SK-N-SH treated with all-trans-retinoic acid at 6 μM for 48 hours (cell line): ENCODE measurements around the gene U2AF2.

ENCODE experiments used
- ATAC-seq: fragments of 200-7000 bp; cut with Tn5 transposase; 3 replicates; pipeline ENCODE4 v1.9.1; 2020; ENCODE audit warnings: mild to moderate bottlenecking, moderate library complexity
- ARNTL ChIP-seq: fragments of 450-650 bp; formaldehyde crosslinking; IDR thresholded peaks from 2 replicates; pipeline ENCODE4 v1.5.0; 2020; ENCODE audit warnings: low read depth, mild to moderate bottlenecking, moderate library complexity, borderline replicate concordance
- BACH2 ChIP-seq: fragments of 250-450 bp; sonication (Bioruptor Pico); IDR thresholded peaks from 2 replicates; pipeline ENCODE4 v1.9.0; 2021; ENCODE audit warnings: mild to moderate bottlenecking, borderline replicate concordance
- CSDC2 ChIP-seq: fragments of 250-450 bp; sonication (Bioruptor Pico); IDR thresholded peaks from 2 replicates; pipeline ENCODE4 v1.5.0; 2020; ENCODE audit warnings: mild to moderate bottlenecking, moderate library complexity
- ESRRG ChIP-seq: fragments of 250-450 bp; sonication (Bioruptor Pico); IDR thresholded peaks from 2 replicates; pipeline ENCODE4 v1.6.1; 2021; ENCODE audit warnings: mild to moderate bottlenecking
- GLIS3 ChIP-seq: fragments of 250-450 bp; sonication (Bioruptor Pico); IDR thresholded peaks from 2 replicates; pipeline ENCODE4 v1.5.0; 2020; ENCODE audit warnings: mild to moderate bottlenecking, moderate library complexity
- ISL1 ChIP-seq: fragments of 250-450 bp; sonication (Bioruptor Pico); IDR thresholded peaks from 2 replicates; pipeline ENCODE4 v2.1.2; 2022; ENCODE audit warnings: mild to moderate bottlenecking, moderate library complexity
- OSR1 ChIP-seq: fragments of 250-450 bp; sonication (Bioruptor Pico); IDR thresholded peaks from 2 replicates; pipeline ENCODE4 v1.8.0; 2022; ENCODE audit warnings: moderate library complexity, mild to moderate bottlenecking, inconsistent platforms
- SNAI2 ChIP-seq: fragments of 250-450 bp; sonication (Bioruptor Pico); IDR thresholded peaks from 2 replicates; pipeline ENCODE4 v1.5.0; 2020; ENCODE audit warnings: mild to moderate bottlenecking, moderate library complexity
- TCF4 ChIP-seq: fragments of 250-450 bp; sonication (Bioruptor Pico); IDR thresholded peaks from 2 replicates; pipeline ENCODE4 v1.8.0; 2021; ENCODE audit warnings: mild to moderate bottlenecking, moderate library complexity, borderline replicate concordance
- TOX ChIP-seq: fragments of 250-450 bp; sonication (Bioruptor Pico); IDR thresholded peaks from 2 replicates; pipeline ENCODE4 v1.8.0; 2021; ENCODE audit warnings: mild to moderate bottlenecking, moderate library complexity, borderline replicate concordance
- ZC3H10 ChIP-seq: fragments of 250-450 bp; sonication (Bioruptor Pico); IDR thresholded peaks from 2 replicates; pipeline ENCODE4 v1.5.1; 2021; ENCODE audit warnings: mild to moderate bottlenecking, moderate library complexity
- ZFP30 ChIP-seq: fragments of 450-650 bp; formaldehyde crosslinking; IDR thresholded peaks from 2 replicates; pipeline ENCODE4 v1.5.0; 2022; ENCODE audit warnings: mild to moderate bottlenecking, moderate library complexity
- TF ChIP-seq, protein P1 (sequence below): fragments of 250-450 bp; sonication (Bioruptor Pico); IDR thresholded peaks from 2 replicates; pipeline ENCODE4 v1.5.1; 2020; ENCODE audit warnings: low read depth, mild to moderate bottlenecking, moderate library complexity
- TF ChIP-seq, protein P2 (sequence below): fragments of 250-450 bp; sonication (Bioruptor Pico); IDR thresholded peaks from 2 replicates; pipeline ENCODE4 v1.8.0; 2020; ENCODE audit warnings: mild to moderate bottlenecking, moderate library complexity, borderline replicate concordance
- TF ChIP-seq, protein P3 (sequence below): fragments of 250-450 bp; sonication (Bioruptor Pico); IDR thresholded peaks from 2 replicates; pipeline ENCODE4 v1.5.0; 2020; ENCODE audit warnings: mild to moderate bottlenecking, moderate library complexity
- TF ChIP-seq, protein P4 (sequence below): fragments of 250-450 bp; sonication (Bioruptor Pico); IDR thresholded peaks from 2 replicates; pipeline ENCODE4 v1.8.0; 2021; ENCODE audit warnings: low read depth, mild to moderate bottlenecking, moderate library complexity, borderline replicate concordance
- TF ChIP-seq, protein P5 (sequence below): fragments of 250-450 bp; sonication (Bioruptor Pico); IDR thresholded peaks from 2 replicates; pipeline ENCODE4 v1.5.1; 2021; ENCODE audit warnings: mild to moderate bottlenecking, moderate library complexity

U2AF2 gene

DNA sequence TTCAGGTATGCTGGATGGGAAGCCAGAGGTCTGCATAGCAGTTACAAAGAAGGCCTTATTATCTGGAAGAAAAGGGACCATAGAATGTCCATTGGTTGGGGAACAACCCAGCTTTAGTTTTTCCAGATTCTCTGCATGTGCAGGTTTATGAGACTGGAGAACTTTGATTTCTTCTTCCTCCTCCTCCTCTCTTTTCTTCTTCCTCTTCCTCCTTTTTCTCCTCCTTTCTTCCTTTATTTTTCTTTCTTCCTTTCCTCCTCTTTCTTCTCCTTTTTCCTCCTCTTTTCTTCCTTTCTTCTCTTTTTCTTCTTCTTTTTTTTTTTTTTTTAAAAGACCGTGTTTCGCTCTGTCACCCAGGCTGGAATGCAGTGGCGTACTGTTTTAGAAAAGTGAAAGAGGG is 51.1 kb downstream of the U2AF2 start:
- TF ChIP-seq ZC3H10 (CRISPR knock-in tag) = no peak
- TF ChIP-seq, protein P1, sequence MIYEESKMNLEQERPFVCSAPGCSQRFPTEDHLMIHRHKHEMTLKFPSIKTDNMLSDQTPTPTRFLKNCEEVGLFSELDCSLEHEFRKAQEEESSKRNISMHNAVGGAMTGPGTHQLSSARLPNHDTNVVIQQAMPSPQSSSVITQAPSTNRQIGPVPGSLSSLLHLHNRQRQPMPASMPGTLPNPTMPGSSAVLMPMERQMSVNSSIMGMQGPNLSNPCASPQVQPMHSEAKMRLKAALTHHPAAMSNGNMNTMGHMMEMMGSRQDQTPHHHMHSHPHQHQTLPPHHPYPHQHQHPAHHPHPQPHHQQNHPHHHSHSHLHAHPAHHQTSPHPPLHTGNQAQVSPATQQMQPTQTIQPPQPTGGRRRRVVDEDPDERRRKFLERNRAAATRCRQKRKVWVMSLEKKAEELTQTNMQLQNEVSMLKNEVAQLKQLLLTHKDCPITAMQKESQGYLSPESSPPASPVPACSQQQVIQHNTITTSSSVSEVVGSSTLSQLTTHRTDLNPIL (CRISPR knock-in tag) = no peak
- TF ChIP-seq, protein P2, sequence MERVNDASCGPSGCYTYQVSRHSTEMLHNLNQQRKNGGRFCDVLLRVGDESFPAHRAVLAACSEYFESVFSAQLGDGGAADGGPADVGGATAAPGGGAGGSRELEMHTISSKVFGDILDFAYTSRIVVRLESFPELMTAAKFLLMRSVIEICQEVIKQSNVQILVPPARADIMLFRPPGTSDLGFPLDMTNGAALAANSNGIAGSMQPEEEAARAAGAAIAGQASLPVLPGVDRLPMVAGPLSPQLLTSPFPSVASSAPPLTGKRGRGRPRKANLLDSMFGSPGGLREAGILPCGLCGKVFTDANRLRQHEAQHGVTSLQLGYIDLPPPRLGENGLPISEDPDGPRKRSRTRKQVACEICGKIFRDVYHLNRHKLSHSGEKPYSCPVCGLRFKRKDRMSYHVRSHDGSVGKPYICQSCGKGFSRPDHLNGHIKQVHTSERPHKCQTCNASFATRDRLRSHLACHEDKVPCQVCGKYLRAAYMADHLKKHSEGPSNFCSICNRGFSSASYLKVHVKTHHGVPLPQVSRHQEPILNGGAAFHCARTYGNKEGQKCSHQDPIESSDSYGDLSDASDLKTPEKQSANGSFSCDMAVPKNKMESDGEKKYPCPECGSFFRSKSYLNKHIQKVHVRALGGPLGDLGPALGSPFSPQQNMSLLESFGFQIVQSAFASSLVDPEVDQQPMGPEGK = no peak

DNA sequence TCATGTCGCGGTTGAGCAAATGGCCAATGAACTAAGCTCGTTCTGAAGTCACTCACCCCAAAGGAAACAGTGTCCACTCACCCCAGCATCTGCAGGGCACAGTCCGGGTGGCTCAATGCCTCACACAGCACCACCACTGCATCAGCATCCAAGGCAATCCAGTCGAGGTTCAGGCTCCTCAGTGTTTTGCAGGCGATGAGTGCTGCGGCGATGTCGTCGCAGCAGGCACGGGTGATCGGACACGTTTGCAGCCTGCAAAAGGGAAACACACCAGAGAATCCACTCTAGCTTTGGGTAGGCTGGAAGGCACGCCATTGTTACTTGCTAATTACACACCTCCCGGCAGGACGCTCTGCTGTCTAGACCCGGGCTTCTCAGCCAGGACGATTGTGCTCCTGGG is 56.9 kb downstream of the U2AF2 start:
- no peak for TF ChIP-seq OSR1 (CRISPR knock-in tag)
- no peak for ATAC-seq

More for the DNA sequence above, 51.1 kb downstream of the U2AF2 start:
- no peak for ATAC-seq

DNA sequence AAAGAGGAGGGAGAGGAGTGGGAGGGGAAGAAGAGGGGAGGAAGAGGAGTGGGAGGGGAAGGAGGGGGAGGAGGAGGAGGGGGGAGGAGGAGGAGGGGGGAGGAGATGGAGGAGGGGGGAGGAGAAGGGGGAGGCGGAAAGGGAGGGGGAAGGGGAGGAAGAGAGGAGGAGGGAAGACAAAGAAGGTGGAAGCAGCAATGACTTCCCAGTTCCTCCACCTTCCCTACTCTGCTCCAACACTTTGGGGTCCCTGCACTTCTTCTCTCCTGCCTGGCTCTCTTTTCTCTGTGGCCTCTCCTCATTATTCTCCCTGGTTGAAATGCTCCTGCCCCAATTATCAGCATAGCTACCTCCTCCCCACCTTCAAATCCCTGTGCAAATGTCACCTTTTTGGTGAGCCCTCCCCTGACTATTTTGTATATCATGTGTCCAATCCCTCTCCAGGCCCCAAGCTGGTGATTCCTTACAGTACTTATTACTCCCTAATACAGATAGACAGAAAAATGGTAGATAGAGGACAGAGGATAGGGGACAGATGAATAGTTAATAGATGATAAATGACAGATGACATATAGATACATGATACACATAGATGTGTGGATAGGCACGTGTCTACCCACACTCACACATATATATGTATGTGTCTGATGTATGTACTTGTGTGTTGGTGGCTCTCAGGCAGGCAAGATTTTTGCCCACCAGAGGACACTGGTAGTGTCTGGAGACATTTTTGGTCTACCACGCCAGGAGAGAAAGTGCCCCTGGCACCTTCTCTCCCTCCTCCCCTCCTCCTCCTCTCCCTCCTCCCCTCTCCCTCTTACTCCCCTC is 58.2 kb downstream of the U2AF2 start:
- TF ChIP-seq TOX (no peak), OSR1 (CRISPR knock-in tag) (no peak), ZFP30 (CRISPR knock-in tag) (no peak), GLIS3 (CRISPR knock-in tag) (no peak), ARNTL (CRISPR knock-in tag) (no peak), ESRRG (CRISPR knock-in tag) (no peak), BACH2 (CRISPR knock-in tag) (no peak), SNAI2 (CRISPR knock-in tag) (no peak), CSDC2 (CRISPR knock-in tag) (no peak), TCF4 (CRISPR knock-in tag) (no peak), ISL1 (CRISPR knock-in tag) (no peak)
- TF ChIP-seq, protein P2 = no peak
- TF ChIP-seq, protein P3, sequence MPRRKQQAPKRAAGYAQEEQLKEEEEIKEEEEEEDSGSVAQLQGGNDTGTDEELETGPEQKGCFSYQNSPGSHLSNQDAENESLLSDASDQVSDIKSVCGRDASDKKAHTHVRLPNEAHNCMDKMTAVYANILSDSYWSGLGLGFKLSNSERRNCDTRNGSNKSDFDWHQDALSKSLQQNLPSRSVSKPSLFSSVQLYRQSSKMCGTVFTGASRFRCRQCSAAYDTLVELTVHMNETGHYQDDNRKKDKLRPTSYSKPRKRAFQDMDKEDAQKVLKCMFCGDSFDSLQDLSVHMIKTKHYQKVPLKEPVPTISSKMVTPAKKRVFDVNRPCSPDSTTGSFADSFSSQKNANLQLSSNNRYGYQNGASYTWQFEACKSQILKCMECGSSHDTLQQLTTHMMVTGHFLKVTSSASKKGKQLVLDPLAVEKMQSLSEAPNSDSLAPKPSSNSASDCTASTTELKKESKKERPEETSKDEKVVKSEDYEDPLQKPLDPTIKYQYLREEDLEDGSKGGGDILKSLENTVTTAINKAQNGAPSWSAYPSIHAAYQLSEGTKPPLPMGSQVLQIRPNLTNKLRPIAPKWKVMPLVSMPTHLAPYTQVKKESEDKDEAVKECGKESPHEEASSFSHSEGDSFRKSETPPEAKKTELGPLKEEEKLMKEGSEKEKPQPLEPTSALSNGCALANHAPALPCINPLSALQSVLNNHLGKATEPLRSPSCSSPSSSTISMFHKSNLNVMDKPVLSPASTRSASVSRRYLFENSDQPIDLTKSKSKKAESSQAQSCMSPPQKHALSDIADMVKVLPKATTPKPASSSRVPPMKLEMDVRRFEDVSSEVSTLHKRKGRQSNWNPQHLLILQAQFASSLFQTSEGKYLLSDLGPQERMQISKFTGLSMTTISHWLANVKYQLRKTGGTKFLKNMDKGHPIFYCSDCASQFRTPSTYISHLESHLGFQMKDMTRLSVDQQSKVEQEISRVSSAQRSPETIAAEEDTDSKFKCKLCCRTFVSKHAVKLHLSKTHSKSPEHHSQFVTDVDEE = no peak
- TF ChIP-seq, protein P1 (CRISPR knock-in tag) = no peak
- TF ChIP-seq, protein P4, sequence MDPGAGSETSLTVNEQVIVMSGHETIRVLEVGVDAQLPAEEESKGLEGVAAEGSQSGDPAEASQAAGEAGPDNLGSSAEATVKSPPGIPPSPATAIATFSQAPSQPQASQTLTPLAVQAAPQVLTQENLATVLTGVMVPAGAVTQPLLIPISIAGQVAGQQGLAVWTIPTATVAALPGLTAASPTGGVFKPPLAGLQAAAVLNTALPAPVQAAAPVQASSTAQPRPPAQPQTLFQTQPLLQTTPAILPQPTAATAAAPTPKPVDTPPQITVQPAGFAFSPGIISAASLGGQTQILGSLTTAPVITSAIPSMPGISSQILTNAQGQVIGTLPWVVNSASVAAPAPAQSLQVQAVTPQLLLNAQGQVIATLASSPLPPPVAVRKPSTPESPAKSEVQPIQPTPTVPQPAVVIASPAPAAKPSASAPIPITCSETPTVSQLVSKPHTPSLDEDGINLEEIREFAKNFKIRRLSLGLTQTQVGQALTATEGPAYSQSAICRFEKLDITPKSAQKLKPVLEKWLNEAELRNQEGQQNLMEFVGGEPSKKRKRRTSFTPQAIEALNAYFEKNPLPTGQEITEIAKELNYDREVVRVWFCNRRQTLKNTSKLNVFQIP (CRISPR knock-in tag) = no peak
- TF ChIP-seq, protein P5, sequence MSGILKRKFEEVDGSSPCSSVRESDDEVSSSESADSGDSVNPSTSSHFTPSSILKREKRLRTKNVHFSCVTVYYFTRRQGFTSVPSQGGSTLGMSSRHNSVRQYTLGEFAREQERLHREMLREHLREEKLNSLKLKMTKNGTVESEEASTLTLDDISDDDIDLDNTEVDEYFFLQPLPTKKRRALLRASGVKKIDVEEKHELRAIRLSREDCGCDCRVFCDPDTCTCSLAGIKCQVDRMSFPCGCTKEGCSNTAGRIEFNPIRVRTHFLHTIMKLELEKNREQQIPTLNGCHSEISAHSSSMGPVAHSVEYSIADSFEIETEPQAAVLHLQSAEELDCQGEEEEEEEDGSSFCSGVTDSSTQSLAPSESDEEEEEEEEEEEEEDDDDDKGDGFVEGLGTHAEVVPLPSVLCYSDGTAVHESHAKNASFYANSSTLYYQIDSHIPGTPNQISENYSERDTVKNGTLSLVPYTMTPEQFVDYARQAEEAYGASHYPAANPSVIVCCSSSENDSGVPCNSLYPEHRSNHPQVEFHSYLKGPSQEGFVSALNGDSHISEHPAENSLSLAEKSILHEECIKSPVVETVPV (CRISPR knock-in tag) = no peak
- no peak for ATAC-seq
